AG10803 (cell line): ENCODE results near the gene HOXD11.

Experiments used
- DNase-seq: peaks from one replicate; pipeline ENCODE4 v3.0.0; 2010; ENCODE audit warnings: low read depth
- H3K4me3 ChIP-seq: 2 replicates; pipeline ENCODE4 v1.5.1; 2011; ENCODE audit warnings: mild to moderate bottlenecking, low read length, control low read depth
- TF ChIP-seq, protein P1 (sequence below): conservative IDR thresholded peaks from 2 replicates; pipeline ENCODE4 v1.5.1; 2011; ENCODE audit warnings: mild to moderate bottlenecking, low read length, control low read depth, inconsistent platforms

HOXD11 gene

DNA sequence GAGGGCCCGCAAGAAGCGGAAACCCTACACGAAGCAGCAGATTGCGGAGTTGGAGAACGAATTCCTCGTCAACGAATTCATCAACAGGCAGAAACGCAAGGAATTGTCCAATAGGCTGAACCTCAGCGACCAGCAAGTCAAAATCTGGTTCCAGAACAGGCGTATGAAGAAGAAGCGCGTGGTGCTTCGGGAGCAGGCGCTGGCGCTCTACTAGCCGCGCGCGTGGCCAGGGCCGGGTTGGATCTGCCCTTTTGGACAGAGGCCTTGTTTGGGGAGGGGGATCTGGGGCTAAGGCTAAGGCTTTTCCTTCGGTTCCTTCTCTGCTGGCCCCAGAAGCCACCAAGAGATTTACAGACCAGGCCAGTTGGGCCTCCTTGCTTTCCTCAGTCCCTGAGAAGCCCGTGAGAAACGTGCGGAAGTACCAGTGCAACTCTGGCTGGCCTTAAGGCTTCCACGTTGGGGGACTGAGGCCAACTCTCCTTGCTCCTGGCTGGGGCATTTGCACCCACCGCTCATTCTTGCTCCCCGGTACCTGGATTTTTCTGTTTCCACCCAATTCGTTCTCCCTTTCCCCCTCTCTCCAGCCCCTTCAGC is 6.4 kb upstream of the HOXD11 start:
- TF ChIP-seq, protein P1, sequence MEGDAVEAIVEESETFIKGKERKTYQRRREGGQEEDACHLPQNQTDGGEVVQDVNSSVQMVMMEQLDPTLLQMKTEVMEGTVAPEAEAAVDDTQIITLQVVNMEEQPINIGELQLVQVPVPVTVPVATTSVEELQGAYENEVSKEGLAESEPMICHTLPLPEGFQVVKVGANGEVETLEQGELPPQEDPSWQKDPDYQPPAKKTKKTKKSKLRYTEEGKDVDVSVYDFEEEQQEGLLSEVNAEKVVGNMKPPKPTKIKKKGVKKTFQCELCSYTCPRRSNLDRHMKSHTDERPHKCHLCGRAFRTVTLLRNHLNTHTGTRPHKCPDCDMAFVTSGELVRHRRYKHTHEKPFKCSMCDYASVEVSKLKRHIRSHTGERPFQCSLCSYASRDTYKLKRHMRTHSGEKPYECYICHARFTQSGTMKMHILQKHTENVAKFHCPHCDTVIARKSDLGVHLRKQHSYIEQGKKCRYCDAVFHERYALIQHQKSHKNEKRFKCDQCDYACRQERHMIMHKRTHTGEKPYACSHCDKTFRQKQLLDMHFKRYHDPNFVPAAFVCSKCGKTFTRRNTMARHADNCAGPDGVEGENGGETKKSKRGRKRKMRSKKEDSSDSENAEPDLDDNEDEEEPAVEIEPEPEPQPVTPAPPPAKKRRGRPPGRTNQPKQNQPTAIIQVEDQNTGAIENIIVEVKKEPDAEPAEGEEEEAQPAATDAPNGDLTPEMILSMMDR = no peak
- no peak overlapping the region for H3K4me3 ChIP-seq

GRCh38 chr2:176101216-176101830 is 5.8 kb upstream of the HOXD11 start:
- no peak for DNase-seq
- H3K4me3 ChIP-seq = no peak overlapping the region
- TF ChIP-seq, protein P1 = no peak

More for the DNA sequence above, 6.4 kb upstream of the HOXD11 start:
- no peak for DNase-seq

DNA sequence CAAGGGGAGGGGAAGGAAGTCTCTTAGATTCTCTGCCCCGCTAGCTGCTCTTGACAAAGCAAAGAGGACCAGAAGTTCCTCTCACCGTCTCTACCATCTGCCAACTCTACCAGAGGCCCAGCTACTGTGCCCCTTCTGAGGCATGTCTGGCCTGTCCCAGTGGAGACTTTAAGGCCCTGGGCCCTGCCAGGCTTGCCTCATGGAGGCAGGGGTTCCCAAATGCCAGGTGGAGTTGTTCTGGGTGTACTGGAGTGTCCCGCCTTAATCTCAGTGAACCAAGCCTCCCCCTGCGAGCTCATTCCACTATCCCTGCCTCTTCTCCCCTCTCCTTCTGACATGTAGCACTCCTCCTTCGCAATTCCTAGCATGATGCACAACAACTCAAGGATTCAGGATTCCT is 5.2 kb upstream of the HOXD11 start:
- no peak overlapping the region for H3K4me3 ChIP-seq
- DNase-seq = no peak
- TF ChIP-seq, protein P1 = no peak

DNA sequence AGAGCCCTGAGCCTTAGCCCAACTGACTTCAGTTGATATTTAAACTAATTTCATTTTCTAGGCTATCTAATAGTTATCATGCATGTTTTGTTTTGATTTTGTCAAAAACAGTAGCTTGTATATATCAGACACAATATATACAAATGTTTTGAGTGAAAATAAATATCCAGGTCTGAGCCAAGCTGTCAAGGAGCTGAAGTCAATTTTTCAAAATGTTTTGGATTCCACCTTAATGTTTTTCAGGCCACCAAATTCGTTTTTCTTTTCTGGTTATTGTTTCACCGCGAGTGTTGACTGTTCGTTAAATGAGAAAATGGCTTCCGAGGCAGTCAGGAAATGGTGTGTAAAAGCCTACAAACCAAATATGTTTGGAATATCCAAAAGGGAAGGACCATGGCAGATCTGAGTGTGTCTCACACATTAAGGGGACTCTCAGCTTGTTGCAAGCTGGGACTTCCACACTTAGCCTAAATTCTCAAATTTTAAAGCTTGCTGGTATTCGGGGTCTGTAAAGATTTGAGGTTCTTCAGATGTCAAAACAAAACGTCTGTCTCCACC is 4.7 kb upstream of the HOXD11 start:
- TF ChIP-seq, protein P1 = no peak
- no peak for DNase-seq
- no peak overlapping the region for H3K4me3 ChIP-seq

GRCh38 chr2:176103194-176103593 is 3.9 kb upstream of the HOXD11 start:
- H3K4me3 ChIP-seq = no peak overlapping the region
- TF ChIP-seq, protein P1 = no peak

DNA sequence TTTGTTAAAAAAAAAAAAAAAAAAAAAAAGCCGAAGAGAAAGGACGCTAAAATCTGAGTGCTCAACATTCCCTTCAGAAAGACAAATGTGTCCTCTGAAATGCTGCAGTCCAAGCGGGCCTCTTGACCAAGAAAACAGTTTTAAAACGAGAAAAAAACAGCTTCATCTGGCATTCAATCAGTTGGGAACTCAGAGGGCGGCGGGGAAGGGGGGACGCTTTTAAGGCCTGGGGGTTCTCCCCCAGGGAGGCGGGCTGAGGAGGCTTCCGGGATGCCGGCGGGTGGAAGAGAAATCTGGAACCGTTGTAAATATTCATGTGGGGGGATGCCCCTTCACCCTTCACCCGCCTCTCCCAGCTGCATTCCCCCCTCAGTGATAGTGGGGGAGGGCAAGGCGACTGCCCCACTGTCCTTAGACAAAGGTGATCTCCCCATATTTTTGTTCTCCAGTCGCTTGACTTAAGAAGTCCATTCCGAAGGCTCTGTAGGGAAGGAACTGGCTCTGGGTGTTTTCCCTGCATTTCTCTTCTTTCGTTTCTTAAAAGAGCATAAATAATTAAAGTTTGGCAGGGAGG is 3.3 kb upstream of the HOXD11 start:
- H3K4me3 ChIP-seq = no peak overlapping the region; the same call in 1 of the 2 replicates
- no peak for DNase-seq
- TF ChIP-seq, protein P1 = no peak

More at GRCh38 chr2:176103194-176103593, 3.9 kb upstream of the HOXD11 start:
- no peak for DNase-seq
